ENCODE data around the gene PPP3R1. TPM values are rescaled to one million over a fixed set of nuclear protein-coding genes. Genes with fewer than 3 reads are reported as not detected.

PPP3R1 gene
- 5.5 and 20.3 TPM in 2 replicates for total RNA-seq (2011; cell fraction: chromatin; rRNA removed; ENCODE audit: low replicate concordance)
- total RNA-seq (2011; cell fraction: nucleolus; rRNA removed), result 4.0 and 5.4 TPM in 2 replicates
- 16.5 and 35.3 TPM in 2 replicates for total RNA-seq (2011; cell fraction: nucleoplasm; rRNA removed)
- 10.5 and 12.5 TPM in 2 replicates for total RNA-seq (2014; rRNA removed)
- total RNA-seq (2014; rRNA removed; fragmentation: Illumina TruSeq; extraction: Trizol), result 38.1 and 44.4 TPM in 2 replicates
- total RNA-seq (2015; rRNA removed; fragmentation: Illumina TruSeq; extraction: Trizol), result 29.3 and 30.0 TPM in 2 replicates
- total RNA-seq (2021), result 69.5 and 70.0 TPM in 2 replicates
- 6.9 and 22.2 TPM in 2 replicates for polyA plus RNA-seq (2011; rRNA removed)
- 4.3 and 6.2 TPM in 2 replicates for polyA plus RNA-seq (2011; cell fraction: cytosol; rRNA removed)
- 4.3 and 5.0 TPM in 2 replicates for polyA plus RNA-seq (2011; cell fraction: nucleus; rRNA removed)
- 39.5 and 45.7 TPM in 2 replicates for polyA plus RNA-seq (2012)
- 44.2 and 48.8 TPM in 2 replicates for polyA plus RNA-seq (2014; fragmentation: Illumina TruSeq; extraction: Trizol)
- 10 to 100 TPM in 1 of 2 experiments, 1 to 10 TPM in 1; 3.7 to 12.3 TPM for polyA plus RNA-seq (2014; fragmentation: Nextera tagmentation; extraction: Ambion mirVana)
- 23.2 and 24.8 TPM in 2 replicates for polyA plus RNA-seq (2014; rRNA removed)
- 18.4 and 33.2 TPM in 2 replicates for polyA minus RNA-seq (2011; rRNA and poly(A)+ RNA removed)
- polyA minus RNA-seq (2011; cell fraction: cytosol; rRNA and poly(A)+ RNA removed), result 16.5 and 25.1 TPM in 2 replicates
- polyA minus RNA-seq (2011; cell fraction: nucleus; rRNA and poly(A)+ RNA removed), result 5.4 and 6.0 TPM in 2 replicates
- percentile 93 among the genes with signal in this experiment for Bru-seq, nascent RNA
- BruChase-seq, experiment 1, labeled RNA remaining after a 2-hour chase, result percentile 99 among the genes with signal in this experiment
- percentile 99 among the genes with signal in this experiment for BruChase-seq, experiment 2, labeled RNA remaining after a 6-hour chase
- long read RNA-seq, experiment 1, transcript PPP3R1-201 (6 exons, 3,023 nt), result major isoform, 9 of 12 reads
- long read RNA-seq, experiment 1, partial matches to known transcripts, result 0 of 12 reads
- long read RNA-seq, experiment 1, other reads (novel, unspliced or antisense), result 3 of 12 reads
- long read RNA-seq, experiment 2, partial matches to known transcripts, result 0 of 2 reads
- long read RNA-seq, experiment 2, other reads (novel, unspliced or antisense), result 0 of 2 reads
- long read RNA-seq, experiment 3, partial matches to known transcripts, result 1 of 1 reads
- long read RNA-seq, experiment 3, other reads (novel, unspliced or antisense), result 0 of 1 reads

DNA sequence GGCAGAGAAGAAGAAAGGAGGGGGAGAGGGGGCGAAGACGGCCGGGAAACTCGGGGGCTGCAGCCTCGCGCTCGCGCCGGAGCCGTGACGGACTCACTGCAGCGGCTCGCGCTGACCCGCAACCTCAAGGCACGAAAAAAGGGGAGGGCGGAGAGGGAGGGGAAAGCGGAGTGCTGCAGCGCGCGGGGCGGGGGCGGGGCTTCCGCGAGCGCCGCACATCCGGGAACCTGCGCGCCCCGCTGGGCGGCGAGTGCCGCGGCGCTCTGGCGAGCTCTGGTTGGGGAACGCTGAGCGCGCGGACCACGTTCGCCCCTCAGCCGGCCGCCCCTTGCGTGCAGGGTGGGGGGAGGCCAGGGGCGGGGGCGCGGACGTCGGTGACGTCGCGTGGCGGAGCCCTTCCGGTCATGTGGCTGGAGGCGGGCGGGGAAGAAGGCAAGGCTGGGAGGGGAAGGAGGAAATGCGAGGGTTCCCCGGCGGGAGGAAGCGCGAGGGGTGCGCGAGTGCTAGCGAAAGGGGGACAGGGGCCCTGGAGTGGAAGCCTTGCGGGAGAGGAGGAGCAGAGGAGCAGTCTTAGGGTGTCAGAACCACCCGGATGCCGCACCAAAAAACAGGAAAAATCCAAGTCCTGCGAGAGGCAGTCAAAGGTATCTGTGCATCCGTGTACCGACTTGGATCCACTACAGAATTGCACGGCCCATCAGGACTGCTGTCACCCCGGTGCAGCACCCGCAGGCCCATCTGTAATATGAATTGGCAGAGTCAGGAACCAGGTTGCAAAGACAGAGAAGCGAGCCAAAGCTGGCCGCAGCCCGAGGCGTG lies at the start of gene PPP3R1:
Gene PPP3R1 (minus strand): TSS at position 133 of the 819 bp plus-strand sequence. CDS start 405 bp downstream, outside the sequence.
- Histone ChIP-seq H3K9me3 (replicated peaks; ENCODE audit: control insufficient read depth, insufficient read depth, low read depth, low read length) (no peaks in the 10 kb centered on the region), H3K9ac (ENCODE audit: insufficient read depth in 1 of 2, low read depth in 2 of 2, low read length in 2 of 2) (peak within 1 kb of the TSS; percentile 93 to 99), H3K9me1 (ENCODE audit: control insufficient read depth, insufficient read depth, low read length) (no peaks in the 10 kb centered on the region), H3K27ac (ENCODE audit: extremely low read depth, low read depth, low read length) (peak within 1 kb of the TSS; percentile 97), H3K79me2 (ENCODE audit: control insufficient read depth, insufficient read depth, low read length) (peaks cover 69% of the 10 kb centered on the region), H2AFZ (ENCODE audit: low read depth, low read length) (peak within 1 kb of the TSS; percentile 84), H3K36me3 (ENCODE audit: control insufficient read depth, insufficient read depth, low read length) (peaks cover 23% of the 10 kb centered on the region), H3K4me3 (peak within 1 kb of the TSS; percentile 75), H3K4me1 (replicated peaks in 1 of 2; ENCODE audit: control insufficient read depth in 2 of 2, insufficient read depth in 2 of 2, low read length in 2 of 2) (peaks cover 4 to 35% of the 10 kb centered on the region in 2 experiments; a peak in 4 of 5 replicates), H3K4me2 (ENCODE audit: insufficient read depth, low read length) (peak within 1 kb of the TSS; percentile 95), H3K27me3 (ENCODE audit: control insufficient read depth in 2 of 2, insufficient read depth in 2 of 2, low read length in 2 of 2) (no peaks in the 10 kb centered on the region), H4K20me1 (replicated peaks; ENCODE audit: control insufficient read depth, insufficient read depth, low read length) (peaks cover 25% of the 10 kb centered on the region)
- ChIA-PET CTCF (ENCODE audit: low intra/inter-chr PET ratio) (no interaction called here), POLR2A (interaction anchor here (0.5 to 1.5 kb wide), 7 partner anchors 10 to 933 kb away, joined by 3 to 4 read pairs (median 3); partner anchors contain the start of gene C1D)
- intact Hi-C loops (cut with micrococcal nuclease), result loop anchor here (5.0 kb wide), 1 partner anchor 105 kb away; no protein-coding TSS in a partner anchor
- TSS peak; percentile 91 for BruUV-seq (replicated peaks)
- ATAC-seq (peak; percentile 86), FAIRE-seq (peak; percentile 78), DNase-seq (ENCODE audit: extremely low read depth in 1 of 4, low spot score in 3 of 4) (peak; percentile 89 to 97 (median 91))
- 0% methylated on average over 32 of the region's 79 CpGs for WGBS (ENCODE audit: insufficient coverage, low coverage, missing lambda C conversion rate)
- in situ Hi-C loops (cut with MboI), result no loop called here
- TF ChIP-seq ARHGAP35 (IDR thresholded peaks at IDR 0.05; ENCODE audit: partially characterized antibody), result no peak
- no peak for TF ChIP-seq SMARCA5 (IDR thresholded peaks at IDR 0.05)
- no peak for TF ChIP-seq ZBTB33 (CRISPR knock-in tag; IDR thresholded peaks at IDR 0.05)
- TF ChIP-seq POLR2A (conservative IDR thresholded peaks at IDR 0.05), result peak; percentile 94
- no peak for TF ChIP-seq SIRT6 (IDR thresholded peaks at IDR 0.05; ENCODE audit: low read depth, low read length)
- peak; percentile 45 to 68; a peak in 1 of 4 replicates for TF ChIP-seq SIN3A (IDR thresholded peaks at IDR 0.05; ENCODE audit: borderline replicate concordance in 2 of 2, control insufficient read depth in 1 of 2, low read depth in 2 of 2, low read length in 2 of 2)
- TF ChIP-seq ZNF395 (CRISPR knock-in tag; IDR thresholded peaks at IDR 0.05), result no peak
- TF ChIP-seq NR2C1 (IDR thresholded peaks at IDR 0.05), result no peak
- no peak for TF ChIP-seq NR2C1 (tag; IDR thresholded peaks at IDR 0.05)
- TF ChIP-seq YBX1 (IDR thresholded peaks at IDR 0.05), result no peak
- TF ChIP-seq ZBTB26 (CRISPR knock-in tag; IDR thresholded peaks at IDR 0.05), result peak; percentile 74; the same call in 1 of the 2 replicates

All from K562 (cell line).